HepG2 (cell line): ENCODE measurements around the gene LSM14B. TPM values are rescaled to one million over a fixed set of nuclear protein-coding genes. Genes with fewer than 3 reads are reported as not detected.

Experiments
- AGO2 ChIP-seq: fragments of 200-400 bp; formaldehyde crosslinking; optimal IDR thresholded peaks from 2 replicates; pipeline ENCODE3; 2017; ENCODE audit warnings: mild to moderate bottlenecking, low read depth, low read length, moderate library complexity
- CBX1 ChIP-seq: IDR thresholded peaks from one replicate; pipeline ENCODE4 v1.6.1; 2016; ENCODE audit warnings: antibody characterized with exemption, low read depth
- CBX5 ChIP-seq: sonication (generic); formaldehyde crosslinking; IDR thresholded peaks from 2 replicates; pipeline ENCODE4 v1.4.0; 2020; ENCODE audit warnings: missing genetic modification reagents, borderline replicate concordance
- GFI1 ChIP-seq: sonication (generic); formaldehyde crosslinking; IDR thresholded peaks from 2 replicates; pipeline ENCODE4 v1.5.0; 2020; ENCODE audit warnings: missing genetic modification reagents, mild to moderate bottlenecking, borderline replicate concordance
- IRX3 ChIP-seq: sonication (generic); formaldehyde crosslinking; IDR thresholded peaks from 2 replicates; pipeline ENCODE4 v1.8.1; 2023; ENCODE audit warnings: mild to moderate bottlenecking, low read depth, missing genetic modification reagents, borderline replicate concordance
- MAFG ChIP-seq: sonication (generic); formaldehyde crosslinking; IDR thresholded peaks from 2 replicates; pipeline ENCODE4 v1.5.1; 2020; ENCODE audit warnings: mild to moderate bottlenecking, missing genetic modification reagents
- MBD4 ChIP-seq: IDR thresholded peaks from 2 replicates; pipeline ENCODE4 v1.6.1; 2012; ENCODE audit warnings: low read length, inconsistent platforms, borderline replicate concordance
- MED13 ChIP-seq: sonication (generic); formaldehyde crosslinking; IDR thresholded peaks from 2 replicates; pipeline ENCODE4 v1.5.0; 2020; ENCODE audit warnings: missing genetic modification reagents
- NFRKB ChIP-seq: fragments of 450-650 bp; IDR thresholded peaks from 2 replicates; pipeline ENCODE4 v1.6.1; 2017
- PAWR ChIP-seq: sonication (generic); formaldehyde crosslinking; IDR thresholded peaks from 2 replicates; pipeline ENCODE4 v1.4.0; 2020; ENCODE audit warnings: missing genetic modification reagents, mild to moderate bottlenecking, borderline replicate concordance
- PHF20 ChIP-seq: sonication (generic); formaldehyde crosslinking; IDR thresholded peaks from 2 replicates; pipeline ENCODE4 v1.5.0; 2020; ENCODE audit warnings: mild to moderate bottlenecking, missing genetic modification reagents
- POLR2A ChIP-seq, 2 experiments: IDR thresholded peaks; 2 replicates each; pipeline ENCODE4 v1.6.1; 2011; ENCODE audit warnings: low read depth in 2 of 2, low read length in 2 of 2, mild to moderate bottlenecking in 1 of 2, moderate library complexity in 1 of 2; ENCODE audit not compliant: insufficient read depth in 1 of 2
- RAD51 ChIP-seq: fragments of 450-650 bp; IDR thresholded peaks from 2 replicates; pipeline ENCODE4 v1.6.1; 2016; ENCODE audit warnings: borderline replicate concordance
- SMARCC2 ChIP-seq: fragments of 450-650 bp; IDR thresholded peaks from 2 replicates; pipeline ENCODE4 v1.6.1; 2017; ENCODE audit warnings: antibody characterized with exemption, mild to moderate bottlenecking
- SMYD3 ChIP-seq: sonication (generic); formaldehyde crosslinking; IDR thresholded peaks from 2 replicates; pipeline ENCODE4 v1.8.1; 2023; ENCODE audit warnings: mild to moderate bottlenecking, missing genetic modification reagents
- TGIF2 ChIP-seq: IDR thresholded peaks from 2 replicates; pipeline ENCODE4 v1.6.1; 2016; ENCODE audit warnings: control low read depth, missing compliant biosample characterization
- TSC22D2 ChIP-seq: sonication (generic); formaldehyde crosslinking; IDR thresholded peaks from 2 replicates; pipeline ENCODE4 v1.5.1; 2020; ENCODE audit warnings: missing genetic modification reagents, mild to moderate bottlenecking, borderline replicate concordance
- ZBTB2 ChIP-seq: sonication (generic); formaldehyde crosslinking; IDR thresholded peaks from 2 replicates; pipeline ENCODE4 v1.8.0; 2022; ENCODE audit warnings: low read depth, missing genetic modification reagents
- ZBTB21 ChIP-seq: sonication (generic); formaldehyde crosslinking; IDR thresholded peaks from 2 replicates; pipeline ENCODE4 v1.4.0; 2020; ENCODE audit warnings: missing genetic modification reagents
- ZBTB3 ChIP-seq: sonication (generic); formaldehyde crosslinking; IDR thresholded peaks from 2 replicates; pipeline ENCODE4 v1.4.0; 2020; ENCODE audit warnings: low read depth, mild to moderate bottlenecking, moderate library complexity, missing genetic modification reagents, borderline replicate concordance
- ZBTB42 ChIP-seq: sonication (generic); formaldehyde crosslinking; IDR thresholded peaks from 2 replicates; pipeline ENCODE4 v1.5.0; 2020; ENCODE audit warnings: mild to moderate bottlenecking, missing genetic modification reagents
- ZFAT ChIP-seq: sonication (generic); formaldehyde crosslinking; conservative IDR thresholded peaks from 2 replicates; pipeline ENCODE4 v1.8.1; 2023; ENCODE audit warnings: missing genetic modification reagents, inconsistent platforms
- ZNF101 ChIP-seq: sonication (generic); formaldehyde crosslinking; IDR thresholded peaks from 2 replicates; pipeline ENCODE4 v1.4.0; 2020; ENCODE audit warnings: mild to moderate bottlenecking, low read depth, missing genetic modification reagents, borderline replicate concordance
- ZNF256 ChIP-seq: sonication (generic); formaldehyde crosslinking; conservative IDR thresholded peaks from 2 replicates; pipeline ENCODE4 v1.4.0; 2020; ENCODE audit warnings: missing genetic modification reagents
- ZNF296 ChIP-seq: sonication (generic); formaldehyde crosslinking; conservative IDR thresholded peaks from 2 replicates; pipeline ENCODE4 v1.5.0; 2020; ENCODE audit warnings: mild to moderate bottlenecking, missing genetic modification reagents
- ZNF33B ChIP-seq: sonication (generic); formaldehyde crosslinking; IDR thresholded peaks from 2 replicates; pipeline ENCODE4 v1.5.1; 2020; ENCODE audit warnings: mild to moderate bottlenecking, missing genetic modification reagents
- ZNF484 ChIP-seq: sonication (generic); formaldehyde crosslinking; IDR thresholded peaks from 2 replicates; pipeline ENCODE4 v1.5.1; 2020; ENCODE audit warnings: mild to moderate bottlenecking, low read depth, missing genetic modification reagents, borderline replicate concordance
- ZNF792 ChIP-seq: IDR thresholded peaks from 2 replicates; pipeline ENCODE4 v1.6.1; 2016
- ZNF841 ChIP-seq: sonication (generic); formaldehyde crosslinking; IDR thresholded peaks from 2 replicates; pipeline ENCODE4 v1.8.1; 2023; ENCODE audit warnings: missing genetic modification reagents, borderline replicate concordance
- polyA plus RNA-seq, 8 experiments: library from polyadenylated mRNA; depleted of rRNA in 3 of 8; stranded (reverse) in 7 of 8; unstranded in 1 of 8; fragments of >200 nt; fragmentation: Illumina TruSeq in 4 of 8; extraction: Trizol in 4 of 8; gene quantifications; 2 replicates each; pipeline versions ENCODE4 v1.2.1 to v1.2.3, GENCODE V29; 2011 to 2016; ENCODE audit warnings: low read depth in 4 of 8, missing spikeins in 1 of 8, mixed read lengths in 1 of 8; ENCODE audit not compliant: insufficient read depth in 1 of 8
- total RNA-seq, 5 experiments: library from RNA; depleted of rRNA; stranded (reverse); fragments of >200 nt; fragmentation: Illumina TruSeq; extraction: Trizol; gene quantifications; 2 replicates each; pipeline ENCODE4 v1.2.3, GENCODE V29; 2016; ENCODE audit warnings: low read depth in 1 of 5
- TF ChIP-seq, protein P1 (sequence below): sonication (generic); formaldehyde crosslinking; IDR thresholded peaks from 2 replicates; pipeline ENCODE4 v1.4.0; 2020; ENCODE audit warnings: missing genetic modification reagents

Gene LSM14B
- total and polyA plus RNA-seq, 2 of the 13 experiments (the other 11 are each of a cell fraction or from before 2014, with no cell fraction given), result 43.3 to 79.2 TPM

DNA sequence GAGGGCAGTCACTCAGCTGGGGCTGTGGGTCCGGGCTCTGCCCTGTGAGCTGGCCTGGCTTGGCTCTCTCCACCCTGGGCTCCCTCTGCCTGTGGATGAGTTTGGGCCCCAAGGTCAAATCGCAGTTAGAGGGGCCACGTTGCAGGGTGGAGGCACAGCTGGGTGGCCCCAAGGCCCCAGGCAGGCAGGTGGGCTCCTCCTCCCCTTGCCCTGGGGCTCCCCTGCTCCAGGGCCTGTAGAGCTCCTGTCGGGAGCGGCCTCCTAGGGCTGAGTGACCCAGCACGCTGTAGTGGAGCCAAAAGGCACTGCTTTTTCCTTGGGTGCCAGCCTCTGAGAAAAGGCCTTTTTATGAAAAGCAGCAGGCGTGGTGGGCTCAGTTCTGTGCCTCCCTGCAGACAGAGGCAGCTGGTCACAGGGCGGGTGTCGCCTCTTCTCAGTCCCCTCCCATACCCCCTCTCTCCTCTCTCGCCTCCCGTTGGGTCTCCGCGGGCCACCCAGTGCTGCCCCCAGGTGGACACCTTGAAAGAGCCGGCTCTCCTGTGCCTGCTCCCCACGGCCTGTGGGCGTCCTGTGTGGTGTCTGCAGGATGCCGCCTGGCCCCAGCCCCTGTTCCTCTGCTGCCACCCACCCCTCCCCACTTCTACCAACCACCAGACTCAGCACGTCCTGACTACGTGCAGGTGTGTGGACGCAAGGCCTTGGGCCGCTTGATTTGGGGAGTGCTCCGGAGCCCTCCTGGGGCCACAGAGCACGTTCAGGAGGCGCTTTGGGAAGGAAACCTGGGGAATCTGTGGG, 34.5 kb downstream of the LSM14B start (continued):
- TF ChIP-seq MAFG (no peak), ZFAT (CRISPR knock-in tag) (no peak), ZNF256 (CRISPR knock-in tag) (no peak), MBD4 (no peak), NFRKB (no peak), PHF20 (CRISPR knock-in tag) (no peak), ZBTB2 (CRISPR knock-in tag) (no peak), SMYD3 (CRISPR knock-in tag) (no peak), GFI1 (no peak), ZBTB21 (CRISPR knock-in tag) (no peak), POLR2A (IDR thresholded peaks at IDR 0.05; ENCODE audit: insufficient read depth in 1 of 2, low read depth in 2 of 2, low read length in 2 of 2) (no peak), ZNF792 (CRISPR knock-in tag) (no peak), ZNF296 (CRISPR knock-in tag) (no peak), PAWR (no peak), ZBTB3 (CRISPR knock-in tag) (no peak), ZNF484 (no peak), AGO2 (peak; percentile 35), ZNF101 (CRISPR knock-in tag) (no peak), RAD51 (no peak), TGIF2 (CRISPR knock-in tag) (no peak), IRX3 (no peak), CBX5 (no peak), ZBTB42 (CRISPR knock-in tag) (no peak), TSC22D2 (CRISPR knock-in tag) (no peak), MED13 (CRISPR knock-in tag) (no peak), ZNF841 (CRISPR knock-in tag) (no peak), SMARCC2 (no peak), CBX1 (no peak), ZNF33B (no peak)
- TF ChIP-seq, protein P1, sequence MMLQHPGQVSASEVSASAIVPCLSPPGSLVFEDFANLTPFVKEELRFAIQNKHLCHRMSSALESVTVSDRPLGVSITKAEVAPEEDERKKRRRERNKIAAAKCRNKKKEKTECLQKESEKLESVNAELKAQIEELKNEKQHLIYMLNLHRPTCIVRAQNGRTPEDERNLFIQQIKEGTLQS (CRISPR knock-in tag), result no peak
